ENCODE results near the gene FRMD3. TPM values are rescaled to one million over a fixed set of nuclear protein-coding genes. Genes with fewer than 3 reads are reported as not detected.

FRMD3 gene
- total and polyA plus RNA-seq, 7 donors: 5.9 to 27.4 (median 8.3) TPM

DNA sequence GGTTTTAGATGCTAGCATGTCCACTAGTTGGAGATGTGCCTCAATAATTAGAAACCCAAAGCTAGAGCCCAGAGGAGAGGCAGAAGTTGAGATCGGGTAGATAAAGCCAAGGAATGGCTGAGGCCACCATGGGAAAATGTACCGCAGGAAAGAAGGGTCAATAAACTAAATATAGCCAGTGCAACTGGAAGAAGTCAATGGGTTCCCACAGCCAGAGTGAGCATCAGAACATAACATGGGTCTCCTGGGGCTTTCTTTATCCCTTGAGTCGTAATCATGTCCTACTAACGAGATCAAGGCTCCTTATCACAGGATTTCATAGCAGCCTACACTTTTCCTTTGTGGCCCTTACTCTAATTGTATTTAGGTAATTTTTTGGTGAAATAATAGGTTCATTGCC lies 61.7 kb downstream of the FRMD3 start:
- DNase-seq: no peak
- H3K27ac ChIP-seq: no peak overlapping the region
- intact Hi-C loops (cut with DNase I): no loop called here
- no peaks in the 10 kb centered on the region for H3K27me3 ChIP-seq
- H3K36me3 ChIP-seq: no peaks in the 10 kb centered on the region
- no peak overlapping the region for H3K4me3 ChIP-seq
- 94 to 96% methylated on average over 4 of the region's 4 CpGs for WGBS, 2 donors
- H3K9me3 ChIP-seq: peaks cover 0 to 6% (median 4%) of the 10 kb centered on the region in 4 donors
- TF ChIP-seq POLR2A (IDR thresholded peaks at IDR 0.05) (no peak), POLR2AphosphoS5 (IDR thresholded peaks at IDR 0.05) (no peak), EP300 (IDR thresholded peaks at IDR 0.05) (no peak)
- TF ChIP-seq, protein P1, sequence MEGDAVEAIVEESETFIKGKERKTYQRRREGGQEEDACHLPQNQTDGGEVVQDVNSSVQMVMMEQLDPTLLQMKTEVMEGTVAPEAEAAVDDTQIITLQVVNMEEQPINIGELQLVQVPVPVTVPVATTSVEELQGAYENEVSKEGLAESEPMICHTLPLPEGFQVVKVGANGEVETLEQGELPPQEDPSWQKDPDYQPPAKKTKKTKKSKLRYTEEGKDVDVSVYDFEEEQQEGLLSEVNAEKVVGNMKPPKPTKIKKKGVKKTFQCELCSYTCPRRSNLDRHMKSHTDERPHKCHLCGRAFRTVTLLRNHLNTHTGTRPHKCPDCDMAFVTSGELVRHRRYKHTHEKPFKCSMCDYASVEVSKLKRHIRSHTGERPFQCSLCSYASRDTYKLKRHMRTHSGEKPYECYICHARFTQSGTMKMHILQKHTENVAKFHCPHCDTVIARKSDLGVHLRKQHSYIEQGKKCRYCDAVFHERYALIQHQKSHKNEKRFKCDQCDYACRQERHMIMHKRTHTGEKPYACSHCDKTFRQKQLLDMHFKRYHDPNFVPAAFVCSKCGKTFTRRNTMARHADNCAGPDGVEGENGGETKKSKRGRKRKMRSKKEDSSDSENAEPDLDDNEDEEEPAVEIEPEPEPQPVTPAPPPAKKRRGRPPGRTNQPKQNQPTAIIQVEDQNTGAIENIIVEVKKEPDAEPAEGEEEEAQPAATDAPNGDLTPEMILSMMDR (IDR thresholded peaks at IDR 0.05): no peak
- peaks cover 0 to 6% (median 0%) of the 10 kb centered on the region in 4 donors for H3K4me1 ChIP-seq

DNA sequence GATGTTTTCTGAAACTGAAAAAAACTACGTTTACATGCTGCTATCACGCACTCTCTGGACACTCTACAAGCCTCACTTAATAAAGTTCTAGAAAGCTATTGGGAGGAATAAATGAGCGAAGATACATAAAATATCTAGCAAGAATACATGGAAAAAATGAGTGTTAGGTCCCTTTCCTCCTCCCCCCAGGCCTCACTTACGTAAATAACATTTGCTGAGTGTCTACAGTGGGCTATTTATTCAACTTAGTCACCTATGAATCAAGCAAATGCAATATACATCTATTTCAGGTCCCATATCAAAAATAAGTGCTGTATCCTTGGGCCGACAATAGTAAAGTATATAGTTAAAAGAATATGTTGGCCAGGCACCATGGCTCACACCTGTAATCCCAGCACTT lies 62.5 kb downstream of the FRMD3 start:
- DNase-seq: no peak
- no peak overlapping the region for H3K4me3 ChIP-seq
- TF ChIP-seq, protein P1 (IDR thresholded peaks at IDR 0.05): no peak
- TF ChIP-seq POLR2A (IDR thresholded peaks at IDR 0.05) (no peak), POLR2AphosphoS5 (IDR thresholded peaks at IDR 0.05) (no peak), EP300 (IDR thresholded peaks at IDR 0.05) (no peak)
- H3K4me1 ChIP-seq: peaks cover 0 to 6% (median 0%) of the 10 kb centered on the region in 4 donors
- no peaks in the 10 kb centered on the region for H3K27me3 ChIP-seq
- no peak overlapping the region for H3K27ac ChIP-seq
- H3K9me3 ChIP-seq: peaks cover 0 to 5% (median 3%) of the 10 kb centered on the region in 4 donors
- WGBS, 2 donors: 95% methylated on average over 5 of the region's 5 CpGs
- H3K36me3 ChIP-seq: no peaks in the 10 kb centered on the region
- intact Hi-C loops (cut with DNase I): no loop called here

DNA sequence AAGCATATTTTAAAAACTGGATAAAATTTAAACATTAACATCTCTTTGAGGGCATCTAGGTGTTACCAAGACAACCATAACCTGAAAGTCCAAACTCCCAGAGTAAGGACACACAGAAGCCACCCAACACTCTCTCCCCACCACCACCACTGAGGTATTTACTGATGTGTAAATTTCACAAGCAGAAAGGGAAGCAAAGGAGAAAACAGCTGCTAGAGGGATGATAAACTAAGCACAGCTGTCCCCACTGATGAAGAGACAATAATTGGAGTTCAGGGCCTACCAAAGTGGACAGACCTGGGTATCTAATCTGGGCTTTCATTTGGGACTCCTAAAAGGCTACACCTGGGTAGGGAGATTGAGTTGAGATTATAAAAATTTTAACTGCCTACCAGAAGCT lies 63.6 kb downstream of the FRMD3 start:
- intact Hi-C loops (cut with DNase I): no loop called here
- TF ChIP-seq POLR2A (IDR thresholded peaks at IDR 0.05): no peak
- TF ChIP-seq, protein P1 (IDR thresholded peaks at IDR 0.05): no peak
- TF ChIP-seq EP300 (IDR thresholded peaks at IDR 0.05): no peak
- no peak for TF ChIP-seq POLR2AphosphoS5 (IDR thresholded peaks at IDR 0.05)
- H3K27me3 ChIP-seq: no peaks in the 10 kb centered on the region
- H3K27ac ChIP-seq: no peak overlapping the region
- peaks cover 0 to under 1% (median 0%) of the 10 kb centered on the region in 4 donors for H3K9me3 ChIP-seq
- no peak for DNase-seq
- H3K4me1 ChIP-seq: peaks cover 0 to 6% (median 0%) of the 10 kb centered on the region in 4 donors
- H3K36me3 ChIP-seq: no peaks in the 10 kb centered on the region
- no peak overlapping the region for H3K4me3 ChIP-seq

DNA sequence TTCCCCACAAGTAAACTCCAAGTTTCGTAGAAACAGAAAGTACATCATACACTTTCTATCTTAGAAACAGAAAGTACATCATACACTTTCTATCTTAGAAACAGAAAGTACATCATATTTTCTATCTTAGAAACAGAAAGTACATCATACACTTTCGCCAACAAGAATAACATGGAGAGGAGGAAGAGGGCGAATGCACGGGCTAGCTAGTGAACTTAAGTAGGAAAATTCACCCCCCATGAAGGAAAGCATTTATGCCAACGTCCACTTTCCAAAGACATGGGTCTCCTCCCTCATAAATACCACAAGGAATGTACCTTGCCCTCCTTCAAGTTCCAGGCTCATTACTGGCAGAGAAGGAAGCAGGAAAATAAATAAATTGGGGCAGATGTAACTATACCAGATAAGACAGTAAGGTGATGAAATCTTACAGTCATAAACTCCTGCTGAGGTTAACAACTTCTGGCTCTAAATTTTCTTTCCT lies 64.7 kb downstream of the FRMD3 start:
- no peaks in the 10 kb centered on the region for H3K27me3 ChIP-seq
- no peak for DNase-seq
- no peaks in the 10 kb centered on the region for H3K9me3 ChIP-seq
- H3K4me3 ChIP-seq: no peak overlapping the region
- peak overlapping the region; percentile 22 to 59 (median 46) for H3K27ac ChIP-seq
- TF ChIP-seq, protein P1 (IDR thresholded peaks at IDR 0.05): no peak
- TF ChIP-seq EP300 (IDR thresholded peaks at IDR 0.05) (no peak), POLR2AphosphoS5 (IDR thresholded peaks at IDR 0.05) (no peak), POLR2A (IDR thresholded peaks at IDR 0.05) (no peak)
- H3K4me1 ChIP-seq: peaks cover 0 to 6% (median 0%) of the 10 kb centered on the region in 4 donors
- H3K36me3 ChIP-seq: no peaks in the 10 kb centered on the region
- intact Hi-C loops (cut with DNase I): no loop called here
- WGBS, 2 donors: 5 to 33% methylated on average over 5 of the region's 5 CpGs

DNA sequence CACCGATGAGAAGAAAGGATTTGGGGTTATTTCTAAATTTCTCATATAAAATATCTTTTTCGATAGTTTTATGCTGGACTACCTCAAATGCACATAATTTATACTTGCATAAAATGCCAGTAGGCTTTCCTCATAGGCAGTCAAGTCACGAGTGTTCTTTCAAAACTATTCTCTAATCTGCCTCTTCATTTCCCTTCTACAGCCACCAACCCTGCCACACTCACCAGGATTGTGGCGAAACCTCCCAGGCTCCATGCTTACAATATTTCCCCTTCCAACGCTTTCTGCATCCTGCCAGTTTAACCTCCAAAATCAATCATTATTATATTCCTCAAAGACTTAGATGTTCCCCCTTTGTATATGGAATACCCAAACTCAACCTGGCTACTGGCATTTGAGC lies 65.4 kb downstream of the FRMD3 start:
- Histone ChIP-seq H3K27ac (peak overlapping the region; percentile 22 to 59 (median 46)), H3K36me3 (no peaks in the 10 kb centered on the region), H3K4me3 (no peak overlapping the region), H3K9me3 (no peaks in the 10 kb centered on the region), H3K27me3 (no peaks in the 10 kb centered on the region), H3K4me1 (peaks cover 0 to 6% (median 0%) of the 10 kb centered on the region in 4 donors)
- no peak for DNase-seq
- TF ChIP-seq POLR2AphosphoS5 (IDR thresholded peaks at IDR 0.05): no peak
- TF ChIP-seq, protein P1 (IDR thresholded peaks at IDR 0.05): no peak
- no peak for TF ChIP-seq EP300 (IDR thresholded peaks at IDR 0.05)
- TF ChIP-seq POLR2A (IDR thresholded peaks at IDR 0.05): no peak
- 84 to 85% methylated on average over 5 of the region's 5 CpGs for WGBS, 2 donors
- intact Hi-C loops (cut with DNase I): no loop called here
